Breast epithelium (tissue), 3 donors: ENCODE measurements around the gene MANSC4.

Experiments used
- POLR2A ChIP-seq: fragments of 450-650 bp; IDR thresholded peaks from one replicate; pipeline ENCODE4 v1.6.1; 2016; ENCODE audit warnings: antibody characterized with exemption, mild to moderate bottlenecking, moderate library complexity
- POLR2AphosphoS5 ChIP-seq, 3 donors: sonication (generic); formaldehyde crosslinking; IDR thresholded peaks; one replicate each; pipeline ENCODE4 v1.6.1; 2017; ENCODE audit warnings: antibody characterized with exemption in 3 of 3
- TF ChIP-seq, protein P1 (sequence below), 3 donors: fragments of 450-650 bp; IDR thresholded peaks; one replicate each; pipeline ENCODE4 v1.5.1; 2016 to 2017; ENCODE audit warnings: antibody characterized with exemption in 3 of 3, mild to moderate bottlenecking in 3 of 3, moderate library complexity in 3 of 3

DNA sequence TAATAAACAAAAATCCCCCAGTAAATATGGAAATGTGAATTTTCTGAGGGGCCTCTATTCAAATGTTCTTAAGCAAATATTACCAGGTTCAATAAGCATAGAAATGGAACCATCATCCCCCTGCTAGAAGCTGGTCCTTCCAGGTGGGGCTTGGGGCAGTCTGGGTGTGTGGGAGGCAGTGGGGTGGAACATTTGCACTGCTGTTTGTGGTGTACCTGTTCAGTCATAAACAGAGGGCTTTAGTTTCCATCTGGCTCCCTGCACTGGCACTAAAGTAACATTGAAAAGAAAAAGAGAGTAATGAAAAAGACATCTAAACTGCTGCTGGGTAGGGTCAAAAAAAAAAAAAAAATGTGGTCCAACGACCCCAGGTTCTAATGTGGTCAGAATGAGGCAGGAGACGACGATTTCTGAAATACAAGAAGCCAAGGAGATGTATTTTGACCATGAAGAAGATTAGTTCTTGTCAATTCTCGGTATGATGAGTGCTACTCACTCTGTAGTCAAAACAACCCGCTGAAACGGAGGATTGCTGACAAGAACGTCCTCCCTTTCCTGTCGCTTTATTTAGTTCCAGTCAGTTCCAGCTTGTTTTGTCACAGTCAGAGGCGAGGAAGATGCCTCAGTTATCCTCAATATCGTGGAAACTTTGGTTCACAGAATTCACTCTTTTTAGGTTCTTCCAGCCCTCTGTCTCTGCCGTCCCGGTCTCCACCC lies 44.2 kb upstream of the MANSC4 start:
- TF ChIP-seq, protein P1, sequence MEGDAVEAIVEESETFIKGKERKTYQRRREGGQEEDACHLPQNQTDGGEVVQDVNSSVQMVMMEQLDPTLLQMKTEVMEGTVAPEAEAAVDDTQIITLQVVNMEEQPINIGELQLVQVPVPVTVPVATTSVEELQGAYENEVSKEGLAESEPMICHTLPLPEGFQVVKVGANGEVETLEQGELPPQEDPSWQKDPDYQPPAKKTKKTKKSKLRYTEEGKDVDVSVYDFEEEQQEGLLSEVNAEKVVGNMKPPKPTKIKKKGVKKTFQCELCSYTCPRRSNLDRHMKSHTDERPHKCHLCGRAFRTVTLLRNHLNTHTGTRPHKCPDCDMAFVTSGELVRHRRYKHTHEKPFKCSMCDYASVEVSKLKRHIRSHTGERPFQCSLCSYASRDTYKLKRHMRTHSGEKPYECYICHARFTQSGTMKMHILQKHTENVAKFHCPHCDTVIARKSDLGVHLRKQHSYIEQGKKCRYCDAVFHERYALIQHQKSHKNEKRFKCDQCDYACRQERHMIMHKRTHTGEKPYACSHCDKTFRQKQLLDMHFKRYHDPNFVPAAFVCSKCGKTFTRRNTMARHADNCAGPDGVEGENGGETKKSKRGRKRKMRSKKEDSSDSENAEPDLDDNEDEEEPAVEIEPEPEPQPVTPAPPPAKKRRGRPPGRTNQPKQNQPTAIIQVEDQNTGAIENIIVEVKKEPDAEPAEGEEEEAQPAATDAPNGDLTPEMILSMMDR (IDR thresholded peaks at IDR 0.05): no peak
- no peak for TF ChIP-seq POLR2AphosphoS5 (IDR thresholded peaks at IDR 0.05)
- no peak for TF ChIP-seq POLR2A
